CD14-positive monocyte (primary cell): Measurements from ENCODE around the gene IGFALS. TPM values are rescaled to one million over a fixed set of nuclear protein-coding genes. Genes with fewer than 3 reads are reported as not detected.

Source experiments
- DNase-seq, 3 donors: peaks; one replicate each; pipeline ENCODE4 v3.0.0-alpha.2; 2011 to 2022
- H2AFZ ChIP-seq: 2 replicates; pipeline ENCODE4 v1.6.0; 2012; ENCODE audit warnings: mild to moderate bottlenecking, low read depth, low read length, inconsistent platforms; ENCODE audit not compliant: insufficient read depth, poor library complexity, severe bottlenecking
- H3K27ac ChIP-seq, 2 donors: 1 replicate in 1 of 2; 2 replicates in 1 of 2; pipeline ENCODE4 v1.5.1; 2012 to 2013; ENCODE audit warnings: low read length in 2 of 2, control low read depth in 1 of 2, inconsistent platforms in 1 of 2, low read depth in 1 of 2, mild to moderate bottlenecking in 1 of 2
- H3K27me3 ChIP-seq, 2 donors: one replicate each; pipeline versions ENCODE4 v1.6.0 to v1.6.1; 2011 to 2013; ENCODE audit warnings: low read length in 2 of 2; ENCODE audit not compliant: control insufficient read depth in 2 of 2, insufficient read depth in 2 of 2
- H3K36me3 ChIP-seq, 2 donors: replicated peaks in 1 of 2; 1 replicate in 1 of 2; 2 replicates in 1 of 2; pipeline versions ENCODE4 v1.5.1 to v1.6.1; 2012 to 2013; ENCODE audit warnings: low read length in 2 of 2, control low read depth in 1 of 2, inconsistent platforms in 1 of 2, mild to moderate bottlenecking in 1 of 2; ENCODE audit not compliant: insufficient read depth in 2 of 2, control insufficient read depth in 1 of 2
- H3K4me1 ChIP-seq, 2 donors: 1 replicate in 1 of 2; 2 replicates in 1 of 2; pipeline versions ENCODE4 v1.5.1 to v1.6.1; 2012 to 2013; ENCODE audit warnings: low read length in 2 of 2, control low read depth in 1 of 2, inconsistent platforms in 1 of 2, mild to moderate bottlenecking in 1 of 2, moderate library complexity in 1 of 2; ENCODE audit not compliant: insufficient read depth in 2 of 2, control insufficient read depth in 1 of 2
- H3K4me2 ChIP-seq: replicated peaks from 2 replicates; pipeline ENCODE3; 2012; ENCODE audit warnings: low read length, moderate library complexity, mild to moderate bottlenecking; ENCODE audit not compliant: poor library complexity, severe bottlenecking; ENCODE audit errors: extremely low read depth
- H3K4me3 ChIP-seq, 3 experiments: fragments of 200-600 bp in 1 of 3; sonication (generic) in 1 of 3; replicated peaks in 1 of 3; 1 replicate in 2 of 3; 2 replicates in 1 of 3; pipeline ENCODE4 v1.5.1; 2011 to 2013; ENCODE audit warnings: low read length in 3 of 3, mild to moderate bottlenecking in 3 of 3, control low read depth in 2 of 3, low read depth in 2 of 3, inconsistent platforms in 1 of 3, moderate library complexity in 1 of 3
- H3K79me2 ChIP-seq: 2 replicates; pipeline ENCODE4 v1.6.0; 2012; ENCODE audit warnings: mild to moderate bottlenecking, control low read depth, inconsistent platforms, low read length, moderate library complexity; ENCODE audit not compliant: insufficient read depth
- H3K9ac ChIP-seq: 2 replicates; pipeline ENCODE4 v1.6.0; 2017; ENCODE audit warnings: low read length, mild to moderate bottlenecking; ENCODE audit not compliant: insufficient read depth, poor library complexity, severe bottlenecking
- H3K9me3 ChIP-seq, 2 donors: replicated peaks in 1 of 2; 1 replicate in 1 of 2; 2 replicates in 1 of 2; pipeline versions ENCODE4 v1.5.1 to v1.6.1; 2012 to 2013; ENCODE audit warnings: low read length in 2 of 2, control low read depth in 1 of 2; ENCODE audit not compliant: control insufficient read depth in 1 of 2, insufficient read depth in 1 of 2
- H4K20me1 ChIP-seq: 2 replicates; pipeline ENCODE4 v1.6.0; 2012; ENCODE audit warnings: mild to moderate bottlenecking, low read length, control low read depth, moderate library complexity; ENCODE audit not compliant: insufficient read depth
- H3K27ac Mint-ChIP-seq, 7 donors: one replicate each; pipeline ENCODE4 v1.8.0; 2020; ENCODE audit warnings: mild to moderate bottlenecking in 7 of 7, mixed read lengths in 7 of 7, moderate library complexity in 6 of 7, inconsistent platforms in 2 of 7
- H3K27me3 Mint-ChIP-seq, 3 donors: one replicate each; pipeline ENCODE4 v1.8.0; 2021 to 2022; ENCODE audit warnings: low read depth in 3 of 3, mild to moderate bottlenecking in 3 of 3, mixed read lengths in 3 of 3, moderate library complexity in 3 of 3, inconsistent platforms in 1 of 3
- H3K36me3 Mint-ChIP-seq, 2 donors: one replicate each; pipeline ENCODE4 v1.8.0; 2020; ENCODE audit warnings: mixed read lengths in 2 of 2, inconsistent platforms in 1 of 2, mild to moderate bottlenecking in 1 of 2
- H3K4me1 Mint-ChIP-seq: one replicate; pipeline ENCODE4 v1.8.0; 2020; ENCODE audit warnings: mild to moderate bottlenecking, mixed read lengths
- H3K4me3 Mint-ChIP-seq, 2 donors: one replicate each; pipeline ENCODE4 v1.8.0; 2020; ENCODE audit warnings: mild to moderate bottlenecking in 2 of 2, mixed read lengths in 2 of 2, moderate library complexity in 1 of 2
- H3K9me3 Mint-ChIP-seq, 7 donors: one replicate each; pipeline ENCODE4 v1.8.0; 2020 to 2022; ENCODE audit warnings: mixed read lengths in 7 of 7, mild to moderate bottlenecking in 6 of 7, moderate library complexity in 6 of 7, inconsistent platforms in 2 of 7
- WGBS: methylation state at CpG from one replicate; pipeline ENCODE4 v1.1.5; 2013; ENCODE audit warnings: missing lambda C conversion rate; ENCODE audit not compliant: insufficient coverage; 5-methylcytosine and 5-hydroxymethylcytosine counted together
- intact Hi-C, 2 donors: fragments of 100-400 bp; cut with micrococcal nuclease; formaldehyde crosslinking; loops; one replicate each; pipeline versions ENCODE4 v1.15.0 to v1.15.1; 2023
- polyA plus RNA-seq, 3 donors: library from polyadenylated mRNA; depleted of rRNA in 1 of 3; unstranded in 2 of 3; stranded (reverse) in 1 of 3; fragments of 300-500 nt in 2 of 3; fragments of >200 nt in 1 of 3; fragmentation: Illumina TruSeq in 2 of 3; gene quantifications; 1 replicate in 2 of 3; 2 replicates in 1 of 3; pipeline ENCODE4 v1.2.3, GENCODE V29; 2012 to 2021
- TF ChIP-seq, protein P1 (sequence below): fragments of 200-600 bp; IDR thresholded peaks from one replicate; pipeline ENCODE4 v1.8.0; 2022; ENCODE audit warnings: antibody characterized with exemption, mild to moderate bottlenecking

IGFALS gene
- polyA plus RNA-seq, 3 donors = 0.07 TPM; not detected in 2

- Mint-ChIP-seq H3K4me1 (peaks cover 31% of the 10 kb centered on the region), H3K27me3 (peaks cover 0 to 3% (median 0%) of the 10 kb centered on the region in 3 donors), H3K36me3 (peaks cover 7 to 34% of the 10 kb centered on the region in 2 donors), H3K4me3 (peak overlapping the region; percentile 76 to 87), H3K9me3 (peaks cover 0 to 2% (median 0%) of the 10 kb centered on the region in 7 donors), H3K27ac (peak overlapping the region; percentile 68 to 87 (median 79))
- TF ChIP-seq, protein P1, sequence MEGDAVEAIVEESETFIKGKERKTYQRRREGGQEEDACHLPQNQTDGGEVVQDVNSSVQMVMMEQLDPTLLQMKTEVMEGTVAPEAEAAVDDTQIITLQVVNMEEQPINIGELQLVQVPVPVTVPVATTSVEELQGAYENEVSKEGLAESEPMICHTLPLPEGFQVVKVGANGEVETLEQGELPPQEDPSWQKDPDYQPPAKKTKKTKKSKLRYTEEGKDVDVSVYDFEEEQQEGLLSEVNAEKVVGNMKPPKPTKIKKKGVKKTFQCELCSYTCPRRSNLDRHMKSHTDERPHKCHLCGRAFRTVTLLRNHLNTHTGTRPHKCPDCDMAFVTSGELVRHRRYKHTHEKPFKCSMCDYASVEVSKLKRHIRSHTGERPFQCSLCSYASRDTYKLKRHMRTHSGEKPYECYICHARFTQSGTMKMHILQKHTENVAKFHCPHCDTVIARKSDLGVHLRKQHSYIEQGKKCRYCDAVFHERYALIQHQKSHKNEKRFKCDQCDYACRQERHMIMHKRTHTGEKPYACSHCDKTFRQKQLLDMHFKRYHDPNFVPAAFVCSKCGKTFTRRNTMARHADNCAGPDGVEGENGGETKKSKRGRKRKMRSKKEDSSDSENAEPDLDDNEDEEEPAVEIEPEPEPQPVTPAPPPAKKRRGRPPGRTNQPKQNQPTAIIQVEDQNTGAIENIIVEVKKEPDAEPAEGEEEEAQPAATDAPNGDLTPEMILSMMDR = no peak
- H3K4me1 ChIP-seq = peaks cover 22 to 39% of the 10 kb centered on the region in 2 donors
- H3K27ac ChIP-seq = peak overlapping the region; percentile 49 to 74
- WGBS = under 1% methylated on average over 96 of the region's 96 CpGs
- peak; percentile 9 to 67 (median 47) for DNase-seq
- H3K36me3 ChIP-seq = peaks cover 17 to 26% of the 10 kb centered on the region in 2 donors
- H3K79me2 ChIP-seq = peaks cover 52% of the 10 kb centered on the region
- peak overlapping the region; percentile 94 for H3K4me2 ChIP-seq
- peak overlapping the region; percentile 42 to 91 (median 62) for H3K4me3 ChIP-seq
- intact Hi-C loops = loop anchor here (2.0 to 5.0 kb wide), 2 partner anchors 43 to 44 kb away; partner anchors contain the start of genes NUBP2 (in 2 of the 2) and SPSB3 (in 2 of the 2)
- peak overlapping the region; percentile 66 for H3K9ac ChIP-seq
- H4K20me1 ChIP-seq = peaks cover 49% of the 10 kb centered on the region
- no peaks in the 10 kb centered on the region for H3K27me3 ChIP-seq
- H3K9me3 ChIP-seq = no peaks in the 10 kb centered on the region
- peak overlapping the region; percentile 69 for H2AFZ ChIP-seq
Measured at GRCh38 chr16:1825864-1826690, 32.6 kb upstream of the IGFALS start.

GRCh38 chr16:1825381-1825863 is 31.9 kb upstream of the IGFALS start:
- Mint-ChIP-seq H3K4me1 (peaks cover 31% of the 10 kb centered on the region), H3K9me3 (peaks cover 0 to 2% (median 0%) of the 10 kb centered on the region in 7 donors), H3K27ac (peak overlapping the region; percentile 68 to 87 (median 79)), H3K36me3 (peaks cover 8 to 36% of the 10 kb centered on the region in 2 donors), H3K27me3 (peaks cover 0 to 3% (median 0%) of the 10 kb centered on the region in 3 donors), H3K4me3 (peak overlapping the region; percentile 76 to 87)
- DNase-seq = no peak
- TF ChIP-seq, protein P1 = no peak
- Histone ChIP-seq H4K20me1 (peaks cover 56% of the 10 kb centered on the region), H3K9me3 (no peaks in the 10 kb centered on the region), H3K9ac (peak overlapping the region; percentile 66), H3K27ac (peak overlapping the region; percentile 49 to 74), H3K36me3 (peaks cover 23 to 32% of the 10 kb centered on the region in 2 donors), H2AFZ (peak overlapping the region; percentile 69), H3K4me2 (peak overlapping the region; percentile 94), H3K4me1 (peaks cover 22 to 39% of the 10 kb centered on the region in 2 donors), H3K79me2 (peaks cover 52% of the 10 kb centered on the region), H3K27me3 (no peaks in the 10 kb centered on the region), H3K4me3 (peak overlapping the region; percentile 42 to 91 (median 62))
- 57% methylated on average over 14 of the region's 15 CpGs for WGBS
- intact Hi-C loops = loop anchor here in 1 of 2 donors (5.0 kb wide), 1 partner anchor 43 kb away; the partner anchor contains the start of genes NUBP2 and SPSB3
